K562 (cell line): Measurements from ENCODE around the gene OR1J4. TPM values are rescaled to one million over a fixed set of nuclear protein-coding genes. Genes with fewer than 3 reads are reported as not detected.

Experiments
- ATAC-seq: fragments of 200-7000 bp; cut with Tn5 transposase; 3 replicates; pipeline ENCODE4 v1.9.1; 2020; ENCODE audit warnings: moderate library complexity
- BruUV-seq: library from RNA; stranded (reverse); fragments of 400-500 nt; replicated peaks from 2 replicates; lab custom pipeline; 2021; lab: Mats Ljungman, UMichigan
- CTCF ChIA-PET: fragments of 300-600 bp; formaldehyde crosslinking; extraction: SDS; loops from one replicate; lab custom pipeline; 2021; ENCODE audit warnings: low intra/inter-chr PET ratio; lab: Yijun Ruan, JAX
- POLR2A ChIA-PET: fragments of 300-600, 350-650 bp; sonication (Branson Sonifier 250); formaldehyde crosslinking; extraction: SDS; loops from one replicate; lab custom pipeline; 2021; ENCODE audit warnings: antibody characterized with exemption, inconsistent platforms; lab: Yijun Ruan, JAX
- DNase-seq, 4 experiments: peaks; one replicate each; pipeline versions ENCODE4 v3.0.0 to v3.0.0-alpha.2; 2011 to 2018; ENCODE audit warnings: low spot score in 3 of 4, mixed read lengths in 3 of 4; ENCODE audit errors: extremely low read depth in 1 of 4
- FAIRE-seq: peaks from 2 replicates; lab custom pipeline; 2011; peaks lifted over from hg19 to GRCh38; lab: Jason Lieb, UNC
- H2AFZ ChIP-seq: 2 replicates; pipeline ENCODE4 v1.6.0; 2011; ENCODE audit warnings: low read depth, low read length, control low read depth, inconsistent platforms
- H3K27ac ChIP-seq: fragments of 200-600 bp; 3 replicates; pipeline ENCODE4 v1.8.0; 2011; ENCODE audit warnings: low read depth, mild to moderate bottlenecking, control low read depth, inconsistent platforms, low read length, moderate library complexity, mixed read lengths; ENCODE audit errors: extremely low read depth
- H3K27me3 ChIP-seq, 2 experiments: fragments of 300-600 bp in 1 of 2; 2 replicates in 1 of 2; 3 replicates in 1 of 2; pipeline versions ENCODE4 v1.6.0 to v1.8.0; 2011; ENCODE audit warnings: inconsistent platforms in 2 of 2, low read length in 2 of 2, mild to moderate bottlenecking in 1 of 2, mixed read lengths in 1 of 2, moderate library complexity in 1 of 2; ENCODE audit not compliant: control insufficient read depth in 2 of 2, insufficient read depth in 2 of 2
- H3K36me3 ChIP-seq: fragments of 300-600 bp; 3 replicates; pipeline ENCODE4 v1.8.0; 2011; ENCODE audit warnings: mild to moderate bottlenecking, low read length, inconsistent platforms; ENCODE audit not compliant: control insufficient read depth, insufficient read depth
- H3K4me1 ChIP-seq, 2 experiments: fragments of 200-600 bp in 1 of 2; replicated peaks in 1 of 2; 2 replicates in 1 of 2; 3 replicates in 1 of 2; pipeline versions ENCODE4 v1.5.1 to v1.8.0; 2011; ENCODE audit warnings: inconsistent platforms in 2 of 2, low read length in 2 of 2, mild to moderate bottlenecking in 1 of 2, mixed read lengths in 1 of 2, moderate library complexity in 1 of 2; ENCODE audit not compliant: control insufficient read depth in 2 of 2, insufficient read depth in 2 of 2
- H3K4me2 ChIP-seq: 2 replicates; pipeline ENCODE4 v1.6.1; 2011; ENCODE audit warnings: low read length, control low read depth, inconsistent platforms, mixed read lengths; ENCODE audit not compliant: insufficient read depth
- H3K4me3 ChIP-seq: fragments of 200-600 bp; sonication (generic), shearing (Covaris generic); 2 replicates; pipeline ENCODE4 v1.5.1; 2016; ENCODE audit warnings: control low read depth, inconsistent platforms
- H3K79me2 ChIP-seq: fragments of 200-600 bp; 3 replicates; pipeline ENCODE4 v1.8.0; 2011; ENCODE audit warnings: low read length, inconsistent platforms; ENCODE audit not compliant: control insufficient read depth, insufficient read depth
- H3K9ac ChIP-seq, 2 experiments: 2 replicates each; pipeline versions ENCODE4 v1.6.0 to v1.6.1; 2011; ENCODE audit warnings: low read depth in 2 of 2, low read length in 2 of 2, control low read depth in 1 of 2, inconsistent platforms in 1 of 2, mild to moderate bottlenecking in 1 of 2, mixed read lengths in 1 of 2; ENCODE audit not compliant: insufficient read depth in 1 of 2
- H3K9me1 ChIP-seq: one replicate; pipeline ENCODE4 v1.6.0; 2011; ENCODE audit warnings: inconsistent platforms, mild to moderate bottlenecking, low read length, moderate library complexity; ENCODE audit not compliant: control insufficient read depth, insufficient read depth
- H3K9me3 ChIP-seq: replicated peaks from 2 replicates; pipeline ENCODE4 v1.5.1; 2011; ENCODE audit warnings: low read depth, low read length, inconsistent platforms; ENCODE audit not compliant: control insufficient read depth, insufficient read depth
- H4K20me1 ChIP-seq: replicated peaks from 2 replicates; pipeline ENCODE4 v1.6.1; 2011; ENCODE audit warnings: low read length, inconsistent platforms, mixed read lengths; ENCODE audit not compliant: control insufficient read depth, insufficient read depth
- C11orf30 ChIP-seq: fragments of 450-650 bp; IDR thresholded peaks from 2 replicates; pipeline ENCODE4 v1.6.1; 2016; ENCODE audit warnings: low read depth, mild to moderate bottlenecking
- CBFA2T2 ChIP-seq: fragments of 450-650 bp; conservative IDR thresholded peaks from 2 replicates; pipeline ENCODE4 v1.6.1; 2017; ENCODE audit warnings: mild to moderate bottlenecking
- CCAR2 ChIP-seq: fragments of 200-400 bp; formaldehyde crosslinking; IDR thresholded peaks from 2 replicates; pipeline ENCODE4 v1.6.1; 2017; ENCODE audit warnings: mild to moderate bottlenecking, low read depth, low read length
- E2F5 ChIP-seq: sonication (generic); formaldehyde crosslinking; IDR thresholded peaks from 2 replicates; pipeline ENCODE4 v1.8.0; 2022; ENCODE audit warnings: mild to moderate bottlenecking, missing genetic modification reagents
- HNRNPH1 ChIP-seq: fragments of 200-400 bp; formaldehyde crosslinking; optimal IDR thresholded peaks from 2 replicates; pipeline ENCODE3; 2017; ENCODE audit warnings: low read depth, mild to moderate bottlenecking, low read length, moderate library complexity
- HSF4 ChIP-seq: fragments of 250-450 bp; sonication (Bioruptor Pico); IDR thresholded peaks from 2 replicates; pipeline ENCODE4 v2.1.2; 2022; ENCODE audit warnings: mild to moderate bottlenecking, moderate library complexity, borderline replicate concordance
- ILF3 ChIP-seq: fragments of 450-650 bp; IDR thresholded peaks from 2 replicates; pipeline ENCODE4 v1.6.1; 2018; ENCODE audit warnings: antibody characterized with exemption, mild to moderate bottlenecking, moderate library complexity, borderline replicate concordance
- NFRKB ChIP-seq: fragments of 450-650 bp; IDR thresholded peaks from 2 replicates; pipeline ENCODE4 v1.6.1; 2016; ENCODE audit warnings: low read depth
- SREBF2 ChIP-seq: sonication (generic); formaldehyde crosslinking; IDR thresholded peaks from 2 replicates; pipeline ENCODE4 v1.4.0; 2020; ENCODE audit warnings: mild to moderate bottlenecking, missing genetic modification reagents
- SUPT5H ChIP-seq: fragments of 450-650 bp; IDR thresholded peaks from 2 replicates; pipeline ENCODE4 v1.6.1; 2016
- ZBTB11 ChIP-seq, 3 experiments: fragments of 200-800 bp in 1 of 3; fragments of 250-450 bp in 1 of 3; fragments of 450-650 bp in 1 of 3; sonication (Bioruptor Pico) in 1 of 3; sonication (Bioruptor generic) in 1 of 3; formaldehyde crosslinking in 1 of 3; IDR thresholded peaks; 2 replicates each; pipeline versions ENCODE4 v1.6.1 to v1.8.0; 2016 to 2022; ENCODE audit warnings: mild to moderate bottlenecking in 2 of 3, missing genetic modification characterization in 2 of 3, missing compliant biosample characterization in 1 of 3, moderate library complexity in 1 of 3
- WGBS: fragments of 100-300 bp; shearing (Covaris generic); methylation state at CpG from one replicate; pipeline ENCODE4 v1.1.6; 2016; ENCODE audit warnings: low coverage, mixed read lengths; ENCODE audit not compliant: insufficient coverage; ENCODE audit errors: missing lambda C conversion rate; 5-methylcytosine and 5-hydroxymethylcytosine counted together
- in situ Hi-C: fragments of 300-500 bp; cut with MboI; formaldehyde crosslinking; loops from 4 replicates; pipeline ENCODE4 v1.15.0; 2018; ENCODE audit warnings: inconsistent platforms, mixed read lengths
- intact Hi-C: fragments of 100-400 bp; cut with micrococcal nuclease; formaldehyde crosslinking; loops from 2 replicates; pipeline ENCODE4 v1.14.2; 2022
- polyA plus RNA-seq, 8 experiments: library from polyadenylated mRNA; depleted of rRNA in 4 of 8; stranded (reverse) in 5 of 8; unstranded in 3 of 8; fragments of >200 nt; fragmentation: Nextera tagmentation in 2 of 8; fragmentation: Illumina TruSeq in 1 of 8; extraction: Ambion mirVana in 2 of 8; extraction: Trizol in 1 of 8; gene quantifications; 2 replicates each; pipeline versions ENCODE4 v1.2.1 to v1.2.3, GENCODE V29; 2011 to 2014; ENCODE audit warnings: inconsistent platforms in 1 of 8, missing spikeins in 1 of 8
- total RNA-seq, 7 experiments: library from RNA; depleted of rRNA in 6 of 7; stranded (reverse); fragments of >200 nt in 6 of 7; fragmentation: Illumina TruSeq in 2 of 7; extraction: Trizol in 2 of 7; gene quantifications; 2 replicates each; pipeline versions ENCODE4 v1.2.1 to v1.2.3, GENCODE V29; 2011 to 2021; ENCODE audit warnings: low replicate concordance in 1 of 7

Gene OR1J4
- total and polyA plus RNA-seq, 9 of the 15 experiments (the other 6 are each of a cell fraction or from before 2014, with no cell fraction given) = not detected

- Histone ChIP-seq H3K9me1 (no peaks in the 10 kb centered on the region), H2AFZ (no peak within 1 kb of the TSS), H4K20me1 (no peaks in the 10 kb centered on the region), H3K4me3 (no peak within 1 kb of the TSS), H3K9me3 (no peaks in the 10 kb centered on the region; the same call in 1 of the 2 replicates), H3K4me1 (no peaks in the 10 kb centered on the region), H3K9ac (no peak within 1 kb of the TSS), H3K4me2 (no peak within 1 kb of the TSS), H3K27ac (no peak within 1 kb of the TSS), H3K79me2 (no peaks in the 10 kb centered on the region), H3K27me3 (peaks cover 8 to 9% of the 10 kb centered on the region in 2 experiments; a peak in 4 of 5 replicates), H3K36me3 (no peaks in the 10 kb centered on the region)
- POLR2A ChIA-PET = no interaction called here
- CTCF ChIA-PET = no interaction called here
- ATAC-seq (no peak), DNase-seq (no peak), FAIRE-seq (no peak)
- TF ChIP-seq E2F5 (CRISPR knock-in tag) (no peak), ZBTB11 (CRISPR knock-in tag; IDR thresholded peaks at IDR 0.05) (no peak), CBFA2T2 (no peak), HSF4 (CRISPR knock-in tag) (no peak), NFRKB (no peak), SUPT5H (no peak), CCAR2 (no peak), ILF3 (no peak), C11orf30 (no peak), HNRNPH1 (no peak), SREBF2 (CRISPR knock-in tag) (no peak)
- intact Hi-C loops = no loop called here
- in situ Hi-C loops = no loop called here
- WGBS = 2% methylated on average over 3 of the region's 3 CpGs
- BruUV-seq = no TSS peak
Measured at GRCh38 chr9:122527193-122527592, 8.3 kb downstream of the OR1J4 start, which contains the start of gene OR1N1. Gene OR1N1 (minus strand): TSS chr9:122527293. CDS start chr9:122527293, 0 bp downstream.
